ENCODE results near the gene LUZP1.

Gene LUZP1

DNA sequence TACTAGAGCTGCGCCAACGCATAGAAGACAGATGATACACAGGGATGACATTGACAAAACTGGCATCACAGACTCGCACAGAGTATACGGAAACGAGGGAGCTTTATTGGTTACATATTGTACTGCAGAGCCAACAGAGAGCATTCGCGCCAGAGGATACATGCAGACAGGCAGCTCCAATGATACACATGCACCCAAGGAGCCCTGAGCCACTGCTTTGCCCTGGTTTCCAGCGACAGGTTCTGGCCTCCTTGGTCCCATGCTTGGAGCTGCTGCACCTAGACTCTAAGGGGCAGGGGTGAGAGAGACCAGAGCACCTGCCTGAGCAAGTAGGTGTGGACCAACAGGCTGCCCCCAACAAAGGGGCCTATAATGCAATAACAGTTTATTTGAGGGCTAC, 83.8 kb downstream of the LUZP1 start:
- peak; percentile 32 for DNase-seq (ENCODE audit: low spot score)

DNA sequence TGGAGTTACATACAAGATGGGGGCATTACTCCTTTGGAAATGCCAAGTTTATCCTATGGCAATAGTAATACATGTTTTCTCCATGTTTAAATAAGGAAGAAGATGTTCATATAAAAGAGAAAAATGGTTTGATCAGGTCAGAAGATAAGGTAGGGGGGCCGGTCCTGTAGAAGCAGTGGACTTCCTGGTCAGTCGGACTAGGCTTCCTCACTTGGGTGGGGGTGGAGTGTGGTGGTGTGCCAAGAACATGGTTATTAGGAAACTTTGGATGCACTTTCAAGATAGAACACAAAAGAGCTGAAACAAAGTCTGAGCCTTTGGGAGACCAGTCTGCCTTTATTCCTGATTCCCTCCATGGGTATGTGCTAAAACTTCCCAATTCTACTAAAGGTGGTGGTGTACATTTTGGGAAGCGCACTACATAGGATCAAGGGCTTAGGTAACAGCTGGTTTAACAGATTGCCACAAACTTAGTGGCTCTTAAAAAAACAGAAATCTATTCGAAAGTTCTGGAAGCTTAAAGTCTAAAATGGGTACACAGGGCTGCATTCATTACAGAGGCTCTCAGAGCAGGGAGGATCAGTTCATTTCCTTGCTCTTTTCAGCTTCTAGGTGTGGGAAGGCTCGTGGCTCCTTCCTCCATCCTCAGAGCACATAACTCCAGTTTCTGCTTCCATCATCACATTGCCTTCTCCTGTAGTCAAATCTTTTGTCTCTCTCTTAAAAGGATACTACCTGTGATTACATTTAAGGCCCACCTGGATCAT, 84.8 kb downstream of the LUZP1 start:
- no peak for DNase-seq (ENCODE audit: low spot score)

DNA sequence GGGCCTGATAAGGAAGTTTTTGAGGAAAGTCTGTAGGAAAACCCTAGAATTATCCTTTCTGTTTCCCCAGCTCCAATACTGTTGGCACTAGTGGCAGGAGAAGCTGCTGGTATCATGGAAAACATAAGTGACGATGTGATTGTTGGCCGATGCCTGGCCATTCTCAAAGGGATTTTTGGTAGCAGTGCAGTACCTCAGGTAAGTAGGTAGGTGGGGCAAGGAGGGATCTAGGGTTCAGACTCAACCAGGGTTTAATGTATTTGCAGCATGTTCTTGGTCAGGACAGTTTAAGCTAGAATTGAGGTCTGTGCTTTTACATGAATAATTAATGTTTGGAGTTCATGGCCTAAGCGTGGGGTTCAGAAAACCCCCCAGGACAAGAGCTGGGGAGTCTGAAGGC, 87.3 kb downstream of the LUZP1 start:
- no peak for DNase-seq (ENCODE audit: low spot score)

DNA sequence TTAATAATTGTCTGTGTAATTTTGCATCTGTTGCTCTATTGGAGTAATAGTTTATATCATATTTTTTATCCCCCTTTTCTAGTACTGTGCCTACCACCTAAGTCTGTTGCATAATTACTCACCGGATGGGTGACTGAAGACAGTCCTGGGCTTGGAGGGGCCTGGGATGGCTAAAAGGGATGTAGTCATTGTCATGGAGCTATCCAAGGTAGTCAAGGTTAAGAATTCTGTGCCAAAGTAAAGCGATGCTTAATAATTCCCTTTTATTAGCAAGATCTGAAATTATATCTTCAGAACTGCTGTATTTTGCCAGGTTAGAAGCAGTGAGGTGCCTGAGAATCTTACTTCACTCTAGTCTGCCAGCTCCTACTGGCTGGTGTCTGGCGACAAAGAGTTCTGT, 87.8 kb downstream of the LUZP1 start:
- DNase-seq (ENCODE audit: low spot score), result no peak

DNA sequence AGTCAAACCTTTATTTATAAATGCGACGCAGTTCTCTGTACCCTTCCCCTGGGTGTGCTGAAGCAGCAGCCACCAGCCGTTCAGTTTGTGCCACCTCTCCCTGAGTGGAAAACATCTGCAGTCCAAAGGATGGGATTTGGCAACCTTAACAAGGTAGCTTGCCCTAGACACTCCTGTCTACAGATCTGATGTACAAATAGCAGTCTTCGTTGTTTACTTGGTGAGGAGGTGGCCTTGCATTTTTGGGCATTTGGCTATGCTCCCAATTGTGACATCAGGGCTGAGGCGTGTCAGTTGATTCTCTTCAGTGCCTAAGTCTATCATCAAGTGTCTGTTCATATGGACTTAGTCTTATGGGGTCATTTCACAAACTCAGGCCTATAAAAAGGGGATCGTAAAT, 89.6 kb downstream of the LUZP1 start:
- no peak for DNase-seq (ENCODE audit: low spot score)

DNA sequence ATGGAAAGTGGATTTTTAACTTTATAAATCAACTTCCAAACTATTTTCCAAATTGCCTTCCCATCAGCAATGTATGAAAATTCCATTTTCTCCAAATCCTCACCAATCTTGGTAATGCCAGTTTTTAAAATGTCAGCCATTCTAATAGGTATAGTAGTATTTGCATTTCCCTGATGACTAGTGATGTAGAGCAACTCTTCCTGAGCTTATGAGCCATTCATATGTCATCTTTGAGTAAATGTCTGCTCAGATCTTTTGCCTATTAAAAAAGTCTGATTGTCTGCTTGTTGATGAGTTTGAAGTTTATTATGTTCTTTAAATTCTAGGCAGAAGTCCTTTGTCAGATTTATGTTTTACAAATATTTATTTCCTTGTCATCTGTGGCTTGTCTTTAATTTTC, 94.6 kb downstream of the LUZP1 start:
- no peak for DNase-seq (ENCODE audit: low spot score)

DNA sequence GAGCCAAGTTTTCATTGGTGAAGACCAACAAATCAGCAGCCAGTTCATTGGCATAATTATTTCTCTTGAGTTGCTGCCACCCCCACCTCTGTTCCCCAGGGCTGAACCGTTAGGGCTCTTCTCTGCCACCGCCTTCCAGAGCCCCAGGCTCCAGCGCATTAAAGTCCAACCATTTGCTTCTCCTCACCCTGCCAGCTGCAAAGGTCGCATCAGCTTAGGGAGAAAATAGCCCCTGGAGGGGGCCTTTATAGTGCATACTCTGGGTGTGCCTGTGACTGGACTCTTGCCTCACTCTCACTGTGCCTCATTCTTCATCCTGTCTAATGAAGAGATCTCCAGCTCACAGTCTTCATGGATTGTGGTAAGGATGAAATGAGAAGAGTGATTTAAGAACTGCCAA, 99.0 kb downstream of the LUZP1 start:
- DNase-seq (ENCODE audit: low spot score), result no peak

DNA sequence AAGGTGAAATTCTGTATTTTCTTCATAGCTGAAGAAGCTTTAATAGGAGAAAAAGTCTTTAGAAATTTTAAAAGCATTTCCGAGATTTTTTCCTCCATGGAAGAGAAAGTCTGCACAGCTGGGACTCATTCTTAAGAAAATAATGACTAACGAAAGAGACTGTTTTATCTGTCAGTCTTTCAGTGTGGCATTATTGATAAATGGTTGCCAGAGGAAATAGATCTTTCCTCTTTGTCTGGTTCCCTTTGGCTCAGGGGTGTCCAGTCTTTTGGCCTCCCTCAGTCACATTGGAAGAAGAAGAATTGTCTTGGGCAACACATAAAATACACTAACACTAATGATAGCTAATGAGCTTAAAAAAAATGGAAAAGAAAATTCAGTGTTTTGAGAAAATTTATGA, 99.5 kb downstream of the LUZP1 start:
- DNase-seq (ENCODE audit: low spot score), result no peak

DNA sequence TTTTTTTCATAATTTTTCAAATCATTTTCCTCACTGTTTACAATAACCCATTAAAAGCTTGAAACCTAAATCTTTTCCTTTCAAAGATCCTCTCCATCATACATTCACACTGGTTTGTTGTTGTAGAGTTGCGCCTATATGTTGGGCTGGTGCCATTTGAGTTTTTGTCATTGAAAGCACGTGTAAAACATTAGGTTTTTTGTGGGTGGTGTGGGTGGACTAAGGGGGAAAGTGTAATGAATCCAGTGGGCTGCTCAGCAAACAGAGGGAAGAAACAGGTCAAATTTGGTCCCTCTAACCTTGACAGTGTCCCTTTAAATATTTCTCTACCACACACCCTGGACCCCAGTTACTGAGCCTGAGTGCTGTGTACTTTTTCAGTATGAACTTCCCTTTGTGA, 102.6 kb downstream of the LUZP1 start:
- no peak for DNase-seq (ENCODE audit: low spot score)

DNA sequence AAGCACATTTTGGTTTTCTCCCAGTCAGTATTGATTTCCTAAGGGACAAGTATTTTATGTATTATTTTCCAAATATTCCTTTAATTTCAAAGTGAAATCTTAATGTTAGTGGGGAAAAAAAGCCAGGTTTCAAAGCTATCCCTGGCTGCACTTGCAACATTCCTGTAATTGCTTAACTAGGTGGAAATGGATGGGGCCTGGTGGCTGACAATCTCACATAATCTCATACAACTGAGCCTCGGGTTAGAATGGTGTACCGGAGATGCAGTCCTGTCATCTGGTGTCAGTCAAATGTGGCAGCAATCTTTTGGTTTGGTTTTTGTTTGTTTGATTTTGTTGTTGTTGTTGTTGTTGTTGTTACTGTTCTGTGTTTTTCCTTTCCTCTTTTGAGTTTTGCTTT, 103.3 kb downstream of the LUZP1 start:
- no peak for DNase-seq (ENCODE audit: low spot score)

DNA sequence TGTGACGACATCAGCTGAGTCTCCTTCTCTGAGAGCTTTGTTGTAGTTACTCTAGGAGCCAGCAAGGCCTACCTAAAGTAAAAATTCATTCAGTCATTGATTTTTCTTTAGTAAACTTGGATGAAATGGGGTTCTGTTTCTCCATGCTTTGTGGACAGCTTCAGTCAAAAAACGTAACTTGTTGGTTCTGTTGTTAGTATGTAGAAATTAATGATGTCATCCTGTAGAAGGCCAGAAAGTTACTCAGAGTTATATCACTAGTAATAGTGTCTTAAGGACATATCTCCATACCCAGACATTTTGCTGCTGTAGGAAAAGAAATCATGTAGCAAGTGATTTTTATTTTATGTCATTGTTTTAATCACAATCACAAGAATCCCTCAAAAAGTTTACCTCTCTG, 106.4 kb downstream of the LUZP1 start:
- DNase-seq (ENCODE audit: low spot score), result no peak

DNA sequence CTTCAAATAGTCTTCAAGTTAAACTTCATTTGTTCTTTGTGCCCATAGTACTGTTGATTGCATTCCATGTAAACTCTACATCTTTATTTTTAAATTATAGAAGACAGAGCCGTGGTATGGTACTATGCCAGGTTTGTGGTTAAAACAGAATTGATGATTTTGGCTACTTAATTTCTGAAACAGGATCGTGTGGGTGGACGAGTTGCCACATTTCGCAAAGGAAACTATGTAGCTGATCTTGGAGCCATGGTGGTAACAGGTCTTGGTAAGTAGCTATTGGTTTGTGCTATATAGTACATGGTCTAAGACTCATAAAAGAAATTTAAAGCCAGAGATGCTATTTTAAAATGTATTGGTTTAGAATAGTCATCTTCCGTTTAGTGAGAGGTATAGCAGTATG, 111.4 kb downstream of the LUZP1 start:
- no peak for DNase-seq (ENCODE audit: low spot score)

DNA sequence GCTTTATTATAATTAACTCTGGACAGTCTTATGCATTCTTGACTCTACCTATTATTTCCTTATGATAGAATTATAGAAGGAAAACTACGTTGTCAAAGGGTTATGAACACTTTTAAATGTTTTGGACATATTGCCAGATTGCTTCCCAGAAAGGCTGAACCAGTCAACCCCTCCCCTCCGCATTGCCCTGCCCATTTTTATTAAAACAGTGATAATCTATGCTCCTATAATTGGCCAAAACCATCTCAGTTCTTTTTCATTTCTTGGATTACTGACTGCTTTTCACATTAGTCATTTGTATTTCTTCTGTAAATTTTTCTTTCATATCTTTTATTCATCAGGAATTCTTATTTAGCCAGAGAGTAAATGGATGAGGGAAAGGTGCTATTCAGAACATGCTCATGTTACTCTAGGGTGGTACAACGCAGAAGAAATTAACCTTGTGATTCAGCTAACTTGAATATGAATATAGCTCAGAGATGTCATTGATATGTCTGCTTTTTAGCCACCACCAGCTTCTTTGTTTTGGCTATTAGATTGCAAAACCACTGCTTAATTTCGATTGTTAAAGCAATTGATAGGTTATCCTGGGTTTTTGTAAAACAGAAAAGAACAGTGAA, 117.3 kb downstream of the LUZP1 start:
- no peak for DNase-seq (ENCODE audit: low spot score)

DNA sequence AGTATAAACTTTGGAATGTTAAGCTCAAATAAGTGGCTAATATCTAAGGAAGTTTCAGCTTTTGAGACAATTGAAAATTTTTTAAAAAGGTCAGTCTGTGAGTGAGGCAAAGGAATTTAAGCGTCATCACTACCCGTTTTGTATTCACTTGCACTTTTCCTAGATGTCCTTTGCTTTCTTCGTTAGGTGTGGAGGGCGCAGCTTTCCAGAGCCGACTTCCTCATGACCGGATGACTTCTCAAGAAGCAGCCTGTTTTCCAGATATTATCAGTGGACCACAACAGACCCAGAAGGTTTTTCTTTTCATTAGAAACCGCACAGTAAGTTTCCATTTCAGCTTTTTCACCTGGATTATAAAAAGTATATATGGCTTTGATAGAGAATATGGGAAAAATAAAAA, 118.5 kb downstream of the LUZP1 start:
- no peak for DNase-seq (ENCODE audit: low spot score)

DNA sequence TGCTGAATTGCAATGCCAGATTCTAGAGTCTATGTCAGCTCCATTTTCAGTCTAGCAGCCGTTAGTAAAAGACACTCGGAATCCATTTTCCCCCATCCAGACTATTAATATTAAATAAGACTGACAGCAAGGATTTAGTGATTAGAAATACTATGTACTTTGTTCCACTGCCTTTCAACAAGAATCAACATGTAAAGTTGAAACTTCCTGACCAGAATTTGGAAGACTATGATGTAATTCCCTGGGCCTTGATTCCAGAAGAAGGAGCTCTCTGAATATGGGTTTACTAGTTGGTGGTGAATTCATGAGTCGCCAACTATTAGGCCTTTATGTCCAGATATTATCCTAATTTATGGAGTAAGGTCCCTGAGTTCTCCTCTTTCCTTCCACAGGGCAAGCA, 124.6 kb downstream of the LUZP1 start:
- no peak for DNase-seq (ENCODE audit: low spot score)

DNA sequence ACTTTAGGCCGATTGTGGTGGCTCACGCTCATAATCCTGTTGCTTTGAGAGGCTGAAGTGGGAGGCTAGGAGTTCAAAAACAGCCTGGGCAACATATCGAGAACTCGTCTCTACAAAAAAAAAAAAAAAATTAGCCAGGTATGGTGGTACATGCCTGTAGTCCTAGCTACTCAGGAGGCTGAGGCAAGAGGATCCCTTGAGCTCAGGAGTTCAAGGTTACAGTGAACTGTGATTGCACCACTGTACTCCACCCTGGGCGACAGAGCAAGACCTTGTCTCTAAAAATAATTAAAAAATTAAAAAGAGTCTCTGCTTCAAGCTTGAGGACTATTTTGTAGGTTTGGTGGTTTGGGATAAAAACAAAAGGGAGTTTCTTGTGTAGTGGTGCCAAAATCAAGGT, 128.1 kb downstream of the LUZP1 start:
- no peak for DNase-seq (ENCODE audit: low spot score)

DNA sequence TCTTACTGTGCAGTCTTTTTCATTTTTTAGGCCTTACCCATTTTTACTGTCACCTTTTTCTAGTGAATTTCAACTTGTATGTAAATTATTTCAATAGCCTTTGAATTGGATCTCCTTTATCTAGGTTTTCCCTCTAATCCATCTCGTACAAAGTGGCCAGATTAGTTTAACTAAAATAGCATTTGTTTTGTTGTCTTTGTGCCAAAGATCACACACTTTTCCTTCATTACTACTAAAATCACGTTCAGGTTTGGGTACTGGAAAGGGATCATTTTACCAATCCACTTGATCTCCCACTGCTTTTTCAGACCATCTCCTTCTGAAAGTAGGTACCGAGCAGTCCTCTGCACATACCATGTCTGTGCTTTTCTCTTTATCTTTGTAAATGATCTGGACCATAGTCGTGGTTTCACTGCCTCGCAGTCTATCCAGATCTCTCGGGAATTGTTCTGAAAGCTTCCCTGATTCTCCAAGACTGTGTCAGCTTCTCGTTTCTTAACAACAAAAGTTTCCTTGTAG, 129.3 kb downstream of the LUZP1 start:
- DNase-seq (ENCODE audit: low spot score), result no peak

DNA sequence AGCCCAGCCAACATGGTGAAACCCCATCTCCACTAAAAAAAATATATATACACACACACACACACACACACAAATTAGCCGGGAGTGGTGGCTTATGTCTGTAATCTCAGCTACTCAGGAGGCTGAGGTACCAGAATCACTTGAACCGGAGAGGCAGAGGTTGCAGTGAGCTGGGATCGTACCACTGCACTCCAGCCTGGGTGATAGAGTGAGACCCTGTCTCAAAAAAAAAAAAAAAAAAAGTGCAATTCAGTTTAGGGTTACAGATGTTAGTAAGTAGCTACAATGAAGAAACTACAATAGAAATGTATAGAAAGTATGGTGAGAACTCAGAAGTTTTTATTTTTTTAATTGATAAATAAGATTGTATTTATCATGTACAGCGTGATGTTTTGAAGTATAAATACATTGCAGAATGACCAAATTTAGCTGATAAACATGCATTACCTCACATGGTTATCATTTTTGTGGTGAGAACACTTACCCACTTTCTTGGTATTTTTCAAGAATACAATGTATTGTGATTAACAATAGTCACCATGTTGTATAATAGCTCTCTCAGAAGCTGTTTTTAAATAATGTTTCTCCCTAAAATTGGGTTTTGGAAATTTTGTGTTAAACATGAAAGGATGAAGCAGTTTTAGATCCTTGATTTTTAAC, 131.4 kb downstream of the LUZP1 start:
- DNase-seq (ENCODE audit: low spot score), result no peak

DNA sequence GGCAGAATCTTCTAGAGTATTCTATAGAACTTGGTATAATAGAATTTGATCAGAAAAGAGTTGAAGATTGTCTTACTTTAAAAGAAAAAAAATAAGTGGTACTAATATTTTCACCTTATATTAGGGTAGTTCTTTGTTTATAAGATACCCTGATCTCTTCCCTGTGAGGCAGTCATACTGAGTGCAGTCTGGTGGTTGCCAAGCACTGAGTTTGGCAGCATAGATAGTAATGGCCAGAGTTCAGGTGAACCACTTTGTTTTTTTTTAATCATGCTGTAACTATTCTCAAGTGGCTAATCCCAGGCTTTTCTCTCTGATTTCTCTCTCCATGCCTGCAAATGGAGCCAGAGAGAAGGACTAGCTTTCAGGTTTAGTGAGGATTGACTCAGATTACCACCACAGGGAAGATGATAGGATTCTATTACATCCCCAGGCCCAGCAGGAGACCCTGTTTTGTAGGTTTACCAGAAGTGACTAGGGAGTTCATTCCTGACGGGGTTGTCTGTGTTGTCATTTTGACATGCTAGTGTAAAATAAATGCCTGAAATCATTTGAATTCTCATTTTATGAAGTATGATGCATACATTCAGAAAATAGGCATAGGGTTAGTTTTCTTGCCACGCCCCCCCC, 132.7 kb downstream of the LUZP1 start:
- DNase-seq (ENCODE audit: low spot score), result no peak

Data from putamen (tissue), 1 donor.